ENCODE results near the gene MED27. TPM values are rescaled to one million over a fixed set of nuclear protein-coding genes. Genes with fewer than 3 reads are reported as not detected.
A peak's percentile ranks its signal among the peaks of the same experiment; 100 is the strongest.

MED27 gene
- total RNA-seq, 1 donor, result 19.0 TPM

GRCh38 chr9:132121021-132121420, 41.4 kb upstream of the MED27 start:
- H3K4me3 ChIP-seq (ENCODE audit: low read depth, low read length), result no peak overlapping the region
- no peak for DNase-seq (ENCODE audit: low read depth)

DNA sequence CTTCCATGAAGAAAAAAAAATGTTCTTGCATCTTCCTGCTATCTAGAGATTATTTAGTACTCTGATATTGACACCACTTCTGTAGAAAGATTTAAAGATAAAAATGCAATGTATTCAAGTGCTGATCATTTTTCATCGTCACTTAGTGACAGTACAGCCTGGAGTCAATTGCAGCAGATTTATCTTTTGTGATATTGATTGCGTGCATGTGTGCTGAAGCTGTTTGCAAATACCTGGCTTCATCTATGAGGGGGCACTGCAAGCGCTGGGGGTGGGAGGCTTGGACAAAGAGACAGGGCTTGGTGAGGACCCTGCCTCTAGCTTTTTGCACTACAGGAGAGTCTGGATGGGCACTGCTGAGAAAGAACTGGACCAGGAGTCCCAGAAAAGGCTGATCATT, 38.0 kb upstream of the MED27 start:
- no peak overlapping the region for H3K4me3 ChIP-seq (ENCODE audit: low read depth, low read length)
- TF ChIP-seq, protein P1, sequence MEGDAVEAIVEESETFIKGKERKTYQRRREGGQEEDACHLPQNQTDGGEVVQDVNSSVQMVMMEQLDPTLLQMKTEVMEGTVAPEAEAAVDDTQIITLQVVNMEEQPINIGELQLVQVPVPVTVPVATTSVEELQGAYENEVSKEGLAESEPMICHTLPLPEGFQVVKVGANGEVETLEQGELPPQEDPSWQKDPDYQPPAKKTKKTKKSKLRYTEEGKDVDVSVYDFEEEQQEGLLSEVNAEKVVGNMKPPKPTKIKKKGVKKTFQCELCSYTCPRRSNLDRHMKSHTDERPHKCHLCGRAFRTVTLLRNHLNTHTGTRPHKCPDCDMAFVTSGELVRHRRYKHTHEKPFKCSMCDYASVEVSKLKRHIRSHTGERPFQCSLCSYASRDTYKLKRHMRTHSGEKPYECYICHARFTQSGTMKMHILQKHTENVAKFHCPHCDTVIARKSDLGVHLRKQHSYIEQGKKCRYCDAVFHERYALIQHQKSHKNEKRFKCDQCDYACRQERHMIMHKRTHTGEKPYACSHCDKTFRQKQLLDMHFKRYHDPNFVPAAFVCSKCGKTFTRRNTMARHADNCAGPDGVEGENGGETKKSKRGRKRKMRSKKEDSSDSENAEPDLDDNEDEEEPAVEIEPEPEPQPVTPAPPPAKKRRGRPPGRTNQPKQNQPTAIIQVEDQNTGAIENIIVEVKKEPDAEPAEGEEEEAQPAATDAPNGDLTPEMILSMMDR (IDR thresholded peaks at IDR 0.05; ENCODE audit: insufficient read depth, low read depth, low read length), result no peak
- DNase-seq (ENCODE audit: low read depth), result no peak

More at GRCh38 chr9:132121021-132121420, 41.4 kb upstream of the MED27 start:
- TF ChIP-seq, protein P1 (IDR thresholded peaks at IDR 0.05; ENCODE audit: insufficient read depth, low read depth, low read length), result no peak

- DNase-seq (ENCODE audit: low read depth), result no peak
- TF ChIP-seq, protein P1 (IDR thresholded peaks at IDR 0.05; ENCODE audit: insufficient read depth, low read depth, low read length), result no peak
- H3K4me3 ChIP-seq (ENCODE audit: low read depth, low read length), result no peak overlapping the region
Observed at GRCh38 chr9:132116583-132116982, 36.9 kb upstream of the MED27 start.

- peak; percentile 67 for DNase-seq (ENCODE audit: low read depth)
- TF ChIP-seq, protein P1 (IDR thresholded peaks at IDR 0.05; ENCODE audit: insufficient read depth, low read depth, low read length), result no peak
Observed at GRCh38 chr9:132114102-132114707, 34.5 kb upstream of the MED27 start.

DNA sequence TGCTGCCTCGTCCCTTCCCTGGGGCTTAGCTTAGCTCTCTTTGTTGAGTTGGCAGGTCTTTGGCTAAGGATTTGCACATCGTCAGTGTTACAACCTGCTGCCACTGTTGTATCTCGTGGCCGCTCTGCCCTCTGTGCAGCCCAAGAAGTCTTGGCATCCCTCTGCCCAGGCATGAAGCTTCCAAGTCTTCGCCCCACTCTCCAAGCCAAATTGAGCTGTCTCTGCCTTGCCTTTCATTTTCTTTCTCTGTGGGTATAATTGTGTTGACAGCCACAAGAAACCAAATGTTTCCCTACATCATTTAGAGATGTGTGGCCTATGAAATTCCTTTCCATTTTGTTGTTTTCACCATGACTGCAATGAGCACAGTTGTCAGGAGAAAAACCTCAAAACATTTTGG, 29.6 kb upstream of the MED27 start:
- TF ChIP-seq, protein P1 (IDR thresholded peaks at IDR 0.05; ENCODE audit: insufficient read depth, low read depth, low read length), result no peak
- H3K4me3 ChIP-seq (ENCODE audit: low read depth, low read length), result no peak overlapping the region
- no peak for DNase-seq (ENCODE audit: low read depth)

More at GRCh38 chr9:132114102-132114707, 34.5 kb upstream of the MED27 start:
- H3K4me3 ChIP-seq (ENCODE audit: low read depth, low read length), result no peak overlapping the region

GRCh38 chr9:132108728-132109127, 29.1 kb upstream of the MED27 start:
- no peak overlapping the region for H3K4me3 ChIP-seq (ENCODE audit: low read depth, low read length)
- DNase-seq (ENCODE audit: low read depth), result no peak
- TF ChIP-seq, protein P1 (IDR thresholded peaks at IDR 0.05; ENCODE audit: insufficient read depth, low read depth, low read length), result no peak
